ENCODE data around the gene C14orf132.

- TF ChIP-seq POU2F2 (IDR thresholded peaks at IDR 0.05; ENCODE audit: low read depth, low read length) (no peak), TAF1 (IDR thresholded peaks at IDR 0.05; ENCODE audit: low read depth, low read length) (no peak), POLR2A (IDR thresholded peaks at IDR 0.05; ENCODE audit: low read depth, low read length) (no peak), SPI1 (IDR thresholded peaks at IDR 0.05; ENCODE audit: low read depth, low read length) (no peak), POLR2AphosphoS5 (IDR thresholded peaks at IDR 0.05; ENCODE audit: low read depth, low read length) (no peak)
Observed at GRCh38 chr14:96002498-96002884, 36.7 kb upstream of the C14orf132 start.
